SK-N-SH (cell line): ENCODE results near the gene FAT1.

Source experiments
- CHD2 ChIP-seq: fragments of 150-350 bp; IDR thresholded peaks from 2 replicates; pipeline ENCODE4 v1.6.1; 2018; ENCODE audit warnings: low read length; ENCODE audit not compliant: partially characterized antibody
- EP300 ChIP-seq, 2 experiments: IDR thresholded peaks; 2 replicates each; pipeline versions ENCODE4 v1.4.0 to v1.6.1; 2012; ENCODE audit warnings: borderline replicate concordance in 1 of 2, low read depth in 1 of 2, low read length in 1 of 2
- FOXJ3 ChIP-seq: sonication (generic); formaldehyde crosslinking; IDR thresholded peaks from 2 replicates; pipeline ENCODE4 v1.5.1; 2020; ENCODE audit warnings: mild to moderate bottlenecking, missing genetic modification reagents
- GABPA ChIP-seq: IDR thresholded peaks from 2 replicates; pipeline ENCODE4 v1.4.0; 2012; ENCODE audit warnings: low read depth, mild to moderate bottlenecking
- MAX ChIP-seq: IDR thresholded peaks from 2 replicates; pipeline ENCODE4 v1.4.0; 2012; ENCODE audit warnings: low read depth
- POLR2AphosphoS5 ChIP-seq: IDR thresholded peaks from 2 replicates; pipeline ENCODE4 v1.6.1; 2012; ENCODE audit warnings: low read depth, low read length
- REST ChIP-seq: IDR thresholded peaks from 2 replicates; pipeline ENCODE4 v1.6.1; 2012; ENCODE audit warnings: mild to moderate bottlenecking, low read depth, low read length, moderate library complexity
- RXRA ChIP-seq: IDR thresholded peaks from 2 replicates; pipeline ENCODE4 v1.4.0; 2012; ENCODE audit warnings: low read depth, mild to moderate bottlenecking, borderline replicate concordance
- SMC3 ChIP-seq: IDR thresholded peaks from 2 replicates; pipeline ENCODE4 v1.6.1; 2012; ENCODE audit warnings: low read depth, low read length, improper control_type of control experiment
- TEAD4 ChIP-seq: IDR thresholded peaks from 2 replicates; pipeline ENCODE4 v1.4.0; 2012; ENCODE audit warnings: mild to moderate bottlenecking, borderline replicate concordance; ENCODE audit not compliant: insufficient read depth
- USF2 ChIP-seq: fragments of 150-350 bp; IDR thresholded peaks from 2 replicates; pipeline ENCODE4 v1.6.1; 2017; ENCODE audit warnings: antibody characterized with exemption, low read length, low read depth, borderline replicate concordance
- YY1 ChIP-seq: IDR thresholded peaks from 2 replicates; pipeline ENCODE4 v1.4.0; 2012; ENCODE audit warnings: low read depth, mild to moderate bottlenecking
- TF ChIP-seq, protein P1 (sequence below): fragments of 200-600 bp; sonication (generic); IDR thresholded peaks from 2 replicates; pipeline ENCODE4 v1.6.1; 2017; ENCODE audit warnings: antibody characterized with exemption, mild to moderate bottlenecking, moderate library complexity
- TF ChIP-seq, protein P2 (sequence below): IDR thresholded peaks from 2 replicates; pipeline ENCODE4 v1.4.0; 2012; ENCODE audit warnings: low read depth, borderline replicate concordance

DNA sequence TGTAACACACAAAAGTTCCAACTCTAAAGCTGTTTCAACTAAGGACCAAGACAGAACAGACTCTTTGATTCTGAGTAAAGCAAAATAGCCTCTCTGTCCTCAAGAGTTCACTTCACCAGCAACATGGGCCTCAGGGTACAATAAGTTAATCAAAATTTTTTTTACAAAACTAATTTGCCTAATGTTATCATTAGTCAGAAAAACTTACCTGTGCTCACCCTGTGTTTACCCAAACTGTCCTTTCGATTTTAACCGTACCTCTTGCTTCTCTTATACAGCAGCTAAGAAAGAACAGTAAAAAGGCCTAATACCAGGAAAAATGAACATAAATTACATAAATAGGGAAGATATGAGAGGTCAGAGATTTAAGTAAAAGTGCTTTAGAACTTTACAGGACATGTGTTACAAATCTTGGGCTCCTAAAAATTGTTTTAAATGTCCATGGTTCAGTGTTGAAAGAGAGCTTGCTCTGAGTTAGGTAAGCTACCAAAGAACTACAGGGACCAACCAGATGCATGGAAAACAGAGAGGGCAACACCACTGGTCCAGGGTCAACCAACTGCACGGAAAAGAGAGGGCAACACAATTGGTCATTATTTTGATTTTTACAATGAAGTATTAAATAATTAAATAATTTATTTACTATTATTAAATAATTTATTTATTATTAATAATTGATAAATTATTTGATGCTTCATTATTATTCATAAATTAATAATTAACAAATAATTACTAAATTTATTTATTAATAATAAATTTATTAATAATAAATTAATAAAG, 73.1 kb downstream of the FAT1 start:
- TF ChIP-seq, protein P1, sequence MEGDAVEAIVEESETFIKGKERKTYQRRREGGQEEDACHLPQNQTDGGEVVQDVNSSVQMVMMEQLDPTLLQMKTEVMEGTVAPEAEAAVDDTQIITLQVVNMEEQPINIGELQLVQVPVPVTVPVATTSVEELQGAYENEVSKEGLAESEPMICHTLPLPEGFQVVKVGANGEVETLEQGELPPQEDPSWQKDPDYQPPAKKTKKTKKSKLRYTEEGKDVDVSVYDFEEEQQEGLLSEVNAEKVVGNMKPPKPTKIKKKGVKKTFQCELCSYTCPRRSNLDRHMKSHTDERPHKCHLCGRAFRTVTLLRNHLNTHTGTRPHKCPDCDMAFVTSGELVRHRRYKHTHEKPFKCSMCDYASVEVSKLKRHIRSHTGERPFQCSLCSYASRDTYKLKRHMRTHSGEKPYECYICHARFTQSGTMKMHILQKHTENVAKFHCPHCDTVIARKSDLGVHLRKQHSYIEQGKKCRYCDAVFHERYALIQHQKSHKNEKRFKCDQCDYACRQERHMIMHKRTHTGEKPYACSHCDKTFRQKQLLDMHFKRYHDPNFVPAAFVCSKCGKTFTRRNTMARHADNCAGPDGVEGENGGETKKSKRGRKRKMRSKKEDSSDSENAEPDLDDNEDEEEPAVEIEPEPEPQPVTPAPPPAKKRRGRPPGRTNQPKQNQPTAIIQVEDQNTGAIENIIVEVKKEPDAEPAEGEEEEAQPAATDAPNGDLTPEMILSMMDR = no peak
- TF ChIP-seq FOXJ3 (CRISPR knock-in tag) (no peak), REST (no peak), CHD2 (no peak), SMC3 (no peak), USF2 (no peak), YY1 (no peak), POLR2AphosphoS5 (no peak), EP300 (IDR thresholded peaks at IDR 0.05; ENCODE audit: borderline replicate concordance in 1 of 2, low read depth in 1 of 2, low read length in 1 of 2) (no peak), GABPA (no peak), RXRA (no peak), TEAD4 (no peak), MAX (no peak)
- TF ChIP-seq, protein P2, sequence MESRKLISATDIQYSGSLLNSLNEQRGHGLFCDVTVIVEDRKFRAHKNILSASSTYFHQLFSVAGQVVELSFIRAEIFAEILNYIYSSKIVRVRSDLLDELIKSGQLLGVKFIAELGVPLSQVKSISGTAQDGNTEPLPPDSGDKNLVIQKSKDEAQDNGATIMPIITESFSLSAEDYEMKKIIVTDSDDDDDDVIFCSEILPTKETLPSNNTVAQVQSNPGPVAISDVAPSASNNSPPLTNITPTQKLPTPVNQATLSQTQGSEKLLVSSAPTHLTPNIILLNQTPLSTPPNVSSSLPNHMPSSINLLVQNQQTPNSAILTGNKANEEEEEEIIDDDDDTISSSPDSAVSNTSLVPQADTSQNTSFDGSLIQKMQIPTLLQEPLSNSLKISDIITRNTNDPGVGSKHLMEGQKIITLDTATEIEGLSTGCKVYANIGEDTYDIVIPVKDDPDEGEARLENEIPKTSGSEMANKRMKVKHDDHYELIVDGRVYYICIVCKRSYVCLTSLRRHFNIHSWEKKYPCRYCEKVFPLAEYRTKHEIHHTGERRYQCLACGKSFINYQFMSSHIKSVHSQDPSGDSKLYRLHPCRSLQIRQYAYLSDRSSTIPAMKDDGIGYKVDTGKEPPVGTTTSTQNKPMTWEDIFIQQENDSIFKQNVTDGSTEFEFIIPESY = no peak
